ENCODE data around the gene CHKA.

CHKA gene

DNA sequence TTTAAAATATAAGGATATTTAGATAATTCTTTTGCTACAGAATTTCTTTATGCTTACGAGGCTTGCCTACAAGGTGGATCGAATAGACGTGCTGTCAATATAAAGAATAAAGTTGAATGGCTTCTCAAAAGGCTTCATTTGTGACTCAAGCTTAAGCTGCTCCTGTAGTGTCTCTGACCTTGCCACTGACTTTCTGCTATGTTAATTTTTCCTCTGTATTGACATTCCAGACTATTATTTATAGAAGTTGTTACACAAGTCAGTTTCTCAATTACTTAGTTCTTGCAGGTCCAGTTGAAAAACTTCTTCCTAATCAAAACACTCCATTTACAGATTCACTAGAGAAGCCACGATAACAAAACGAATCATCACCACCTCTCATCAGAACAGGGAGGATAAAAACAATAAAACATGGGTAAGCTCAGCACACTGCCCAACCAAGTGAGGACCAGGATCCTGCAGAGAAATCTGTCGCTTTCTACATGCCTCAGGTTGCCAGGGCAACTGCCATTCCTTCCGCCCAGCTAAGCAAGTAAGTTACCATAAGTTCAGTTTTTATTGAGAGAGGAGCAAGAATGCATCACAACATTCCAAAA, 39.0 kb upstream of the CHKA start:
- Histone ChIP-seq H2AFZ (ENCODE audit: low read depth) (no peak overlapping the region), H3K9ac (no peak overlapping the region), H3K36me3 (ENCODE audit: insufficient read depth) (no peaks in the 10 kb centered on the region), H3K27me3 (ENCODE audit: insufficient read depth, low read depth) (no peaks in the 10 kb centered on the region), H3K79me2 (ENCODE audit: insufficient read depth, low read depth) (no peaks in the 10 kb centered on the region), H3K4me2 (no peak overlapping the region), H3K4me3 (IDR thresholded peaks at IDR 0.05; ENCODE audit: insufficient read depth, low read depth, low read length) (no peak overlapping the region), H3K4me1 (ENCODE audit: low read depth, poor library complexity, severe bottlenecking) (no peaks in the 10 kb centered on the region), H3K27ac (no peak overlapping the region), H4K20me1 (ENCODE audit: insufficient read depth) (no peaks in the 10 kb centered on the region)
- TF ChIP-seq, protein P1, sequence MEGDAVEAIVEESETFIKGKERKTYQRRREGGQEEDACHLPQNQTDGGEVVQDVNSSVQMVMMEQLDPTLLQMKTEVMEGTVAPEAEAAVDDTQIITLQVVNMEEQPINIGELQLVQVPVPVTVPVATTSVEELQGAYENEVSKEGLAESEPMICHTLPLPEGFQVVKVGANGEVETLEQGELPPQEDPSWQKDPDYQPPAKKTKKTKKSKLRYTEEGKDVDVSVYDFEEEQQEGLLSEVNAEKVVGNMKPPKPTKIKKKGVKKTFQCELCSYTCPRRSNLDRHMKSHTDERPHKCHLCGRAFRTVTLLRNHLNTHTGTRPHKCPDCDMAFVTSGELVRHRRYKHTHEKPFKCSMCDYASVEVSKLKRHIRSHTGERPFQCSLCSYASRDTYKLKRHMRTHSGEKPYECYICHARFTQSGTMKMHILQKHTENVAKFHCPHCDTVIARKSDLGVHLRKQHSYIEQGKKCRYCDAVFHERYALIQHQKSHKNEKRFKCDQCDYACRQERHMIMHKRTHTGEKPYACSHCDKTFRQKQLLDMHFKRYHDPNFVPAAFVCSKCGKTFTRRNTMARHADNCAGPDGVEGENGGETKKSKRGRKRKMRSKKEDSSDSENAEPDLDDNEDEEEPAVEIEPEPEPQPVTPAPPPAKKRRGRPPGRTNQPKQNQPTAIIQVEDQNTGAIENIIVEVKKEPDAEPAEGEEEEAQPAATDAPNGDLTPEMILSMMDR (conservative IDR thresholded peaks at IDR 0.05; ENCODE audit: low read depth, low read length), result no peak

DNA sequence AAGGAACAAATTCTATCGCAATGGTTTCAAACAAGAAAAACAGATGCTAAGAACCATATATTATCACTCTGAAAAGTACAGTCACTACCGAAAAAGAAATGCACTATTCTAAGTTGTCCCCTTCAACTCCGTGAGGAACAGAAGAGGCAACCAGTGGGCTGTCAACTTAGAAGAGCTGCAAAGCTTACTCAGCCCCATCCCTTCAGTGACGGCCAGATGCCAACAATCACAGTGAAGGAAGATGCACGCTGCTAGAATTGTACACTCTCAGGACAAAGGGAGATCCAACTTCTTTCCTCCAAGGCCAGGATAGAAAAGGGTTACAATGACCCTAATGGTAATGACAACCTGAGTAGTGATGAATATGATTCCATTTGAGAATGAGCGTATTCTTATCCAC, 38.5 kb upstream of the CHKA start:
- H3K4me2 ChIP-seq, result no peak overlapping the region
- H3K79me2 ChIP-seq (ENCODE audit: insufficient read depth, low read depth), result no peaks in the 10 kb centered on the region
- no peak overlapping the region for H3K9ac ChIP-seq
- H3K27ac ChIP-seq, result no peak overlapping the region
- H3K4me1 ChIP-seq (ENCODE audit: low read depth, poor library complexity, severe bottlenecking), result no peaks in the 10 kb centered on the region
- H3K36me3 ChIP-seq (ENCODE audit: insufficient read depth), result no peaks in the 10 kb centered on the region
- H4K20me1 ChIP-seq (ENCODE audit: insufficient read depth), result no peaks in the 10 kb centered on the region
- TF ChIP-seq, protein P1 (conservative IDR thresholded peaks at IDR 0.05; ENCODE audit: low read depth, low read length), result no peak
- no peak overlapping the region for H2AFZ ChIP-seq (ENCODE audit: low read depth)
- H3K27me3 ChIP-seq (ENCODE audit: insufficient read depth, low read depth), result no peaks in the 10 kb centered on the region
- no peak overlapping the region for H3K4me3 ChIP-seq (IDR thresholded peaks at IDR 0.05; ENCODE audit: insufficient read depth, low read depth, low read length)

DNA sequence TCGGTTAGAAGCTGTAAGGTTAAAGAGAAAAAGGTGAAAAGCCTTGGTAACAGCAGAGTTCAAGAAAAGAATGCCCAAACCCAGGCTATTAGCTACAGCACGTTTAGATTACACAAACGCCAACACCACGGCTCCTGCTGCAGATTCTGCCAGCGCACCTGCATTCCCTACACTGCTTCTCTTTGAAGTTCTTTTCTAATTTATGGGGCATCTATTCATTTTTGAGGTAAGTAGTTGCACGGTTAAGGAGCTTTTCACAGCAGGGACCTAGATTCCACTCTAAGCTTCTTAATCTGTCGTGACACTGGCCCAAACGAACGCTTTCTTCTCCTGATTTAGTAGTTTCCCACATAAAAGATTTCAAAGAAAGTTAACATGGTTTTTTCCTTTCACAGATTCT, 38.0 kb upstream of the CHKA start:
- Histone ChIP-seq H3K27me3 (ENCODE audit: insufficient read depth, low read depth) (no peaks in the 10 kb centered on the region), H3K27ac (no peak overlapping the region), H3K79me2 (ENCODE audit: insufficient read depth, low read depth) (no peaks in the 10 kb centered on the region), H3K4me3 (IDR thresholded peaks at IDR 0.05; ENCODE audit: insufficient read depth, low read depth, low read length) (no peak overlapping the region), H2AFZ (ENCODE audit: low read depth) (no peak overlapping the region), H3K4me2 (no peak overlapping the region), H3K36me3 (ENCODE audit: insufficient read depth) (no peaks in the 10 kb centered on the region), H4K20me1 (ENCODE audit: insufficient read depth) (no peaks in the 10 kb centered on the region), H3K9ac (no peak overlapping the region), H3K4me1 (ENCODE audit: low read depth, poor library complexity, severe bottlenecking) (no peaks in the 10 kb centered on the region)
- TF ChIP-seq, protein P1 (conservative IDR thresholded peaks at IDR 0.05; ENCODE audit: low read depth, low read length), result no peak

DNA sequence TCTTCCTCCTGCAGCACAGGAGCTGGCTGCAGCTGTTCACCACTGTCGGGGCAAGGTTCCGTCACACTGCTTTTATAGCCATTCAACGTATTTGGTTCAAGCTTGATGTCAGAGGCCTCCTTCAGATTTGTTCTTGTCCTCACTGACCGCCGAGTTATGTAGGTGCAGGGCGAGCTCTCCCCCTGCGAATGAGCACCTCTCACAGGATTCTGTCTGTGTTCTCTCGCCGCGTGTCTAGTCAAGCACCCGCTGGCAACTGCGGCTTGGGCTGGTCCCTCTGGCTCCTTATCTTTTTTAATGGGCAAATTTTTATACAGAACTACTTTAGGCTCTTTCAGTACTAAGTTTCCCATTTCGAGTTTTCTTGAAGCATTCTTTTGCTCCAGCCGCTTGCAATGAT, 37.4 kb upstream of the CHKA start:
- H3K27ac ChIP-seq, result no peak overlapping the region
- no peaks in the 10 kb centered on the region for H3K79me2 ChIP-seq (ENCODE audit: insufficient read depth, low read depth)
- H3K4me1 ChIP-seq (ENCODE audit: low read depth, poor library complexity, severe bottlenecking), result no peaks in the 10 kb centered on the region
- TF ChIP-seq, protein P1 (conservative IDR thresholded peaks at IDR 0.05; ENCODE audit: low read depth, low read length), result no peak
- H3K4me3 ChIP-seq (IDR thresholded peaks at IDR 0.05; ENCODE audit: insufficient read depth, low read depth, low read length), result no peak overlapping the region
- H3K27me3 ChIP-seq (ENCODE audit: insufficient read depth, low read depth), result no peaks in the 10 kb centered on the region
- no peaks in the 10 kb centered on the region for H4K20me1 ChIP-seq (ENCODE audit: insufficient read depth)
- no peak overlapping the region for H2AFZ ChIP-seq (ENCODE audit: low read depth)
- no peaks in the 10 kb centered on the region for H3K36me3 ChIP-seq (ENCODE audit: insufficient read depth)
- no peak overlapping the region for H3K9ac ChIP-seq
- H3K4me2 ChIP-seq, result no peak overlapping the region
